NCI-H748 (cell line): ENCODE results near the gene ABCF3.

Source experiments
- DNase-seq: peaks from one replicate; lab custom pipeline; 2025; ENCODE audit not compliant: unreplicated experiment; lab: John Stamatoyannopoulos, UW

Gene ABCF3

GRCh38 chr3:184184546-184185230, 1.3 kb upstream of the ABCF3 start:
- DNase-seq, result no peak

- peak; percentile 98 for DNase-seq
Measured at GRCh38 chr3:184185461-184186183, 377 bp upstream of the ABCF3 start.

GRCh38 chr3:184186902-184187207, 856 bp downstream of the ABCF3 start:
- no peak for DNase-seq

- no peak for DNase-seq
Measured at GRCh38 chr3:184188080-184188479, 2.1 kb downstream of the ABCF3 start.

GRCh38 chr3:184189421-184189820, 3.4 kb downstream of the ABCF3 start:
- no peak for DNase-seq

GRCh38 chr3:184192889-184193288, 6.9 kb downstream of the ABCF3 start:
- no peak for DNase-seq

- DNase-seq, result no peak
Measured at GRCh38 chr3:184193991-184194539, 8.1 kb downstream of the ABCF3 start.

GRCh38 chr3:184196536-184196935, 10.5 kb downstream of the ABCF3 start:
- no peak for DNase-seq

GRCh38 chr3:184198509-184198908, 12.5 kb downstream of the ABCF3 start:
- no peak for DNase-seq

GRCh38 chr3:184200825-184201224, 14.8 kb downstream of the ABCF3 start:
- DNase-seq, result no peak

GRCh38 chr3:184203526-184203925, 17.5 kb downstream of the ABCF3 start:
- DNase-seq, result no peak

- no peak for DNase-seq
Measured at GRCh38 chr3:184209146-184209923, 23.3 kb downstream of the ABCF3 start.

GRCh38 chr3:184211297-184211696, 25.3 kb downstream of the ABCF3 start:
- no peak for DNase-seq

- DNase-seq, result no peak
Measured at GRCh38 chr3:184211718-184212117, 25.7 kb downstream of the ABCF3 start.

GRCh38 chr3:184218814-184219213, 32.8 kb downstream of the ABCF3 start:
- no peak for DNase-seq

GRCh38 chr3:184222521-184222920, 36.5 kb downstream of the ABCF3 start:
- no peak for DNase-seq

GRCh38 chr3:184223946-184224345, 37.9 kb downstream of the ABCF3 start:
- DNase-seq, result no peak

- DNase-seq, result peak; percentile 52
Measured at GRCh38 chr3:184227481-184227935, 41.5 kb downstream of the ABCF3 start.

GRCh38 chr3:184228376-184229137, 42.6 kb downstream of the ABCF3 start:
- DNase-seq, result no peak

GRCh38 chr3:184229394-184230080, 43.5 kb downstream of the ABCF3 start, which contains the start of gene VWA5B2:
Gene VWA5B2 (plus strand): TSS chr3:184229585. CDS start chr3:184230529, 944 bp downstream.
- peak; percentile 80 for DNase-seq
